GM18858 (cell line): ENCODE data around the gene CFAP73.
"Not testable (repeated sequence)": the region's sequence is repeated elsewhere in the genome, so short reads cannot be mapped to it uniquely, and the experiment has no call there.

Experiments used
- ATAC-seq: cut with Tn5 transposase; IDR thresholded peaks from one replicate; pipeline ENCODE4 v1.9.1; 2021; ENCODE audit not compliant: unreplicated experiment

CFAP73 gene

DNA sequence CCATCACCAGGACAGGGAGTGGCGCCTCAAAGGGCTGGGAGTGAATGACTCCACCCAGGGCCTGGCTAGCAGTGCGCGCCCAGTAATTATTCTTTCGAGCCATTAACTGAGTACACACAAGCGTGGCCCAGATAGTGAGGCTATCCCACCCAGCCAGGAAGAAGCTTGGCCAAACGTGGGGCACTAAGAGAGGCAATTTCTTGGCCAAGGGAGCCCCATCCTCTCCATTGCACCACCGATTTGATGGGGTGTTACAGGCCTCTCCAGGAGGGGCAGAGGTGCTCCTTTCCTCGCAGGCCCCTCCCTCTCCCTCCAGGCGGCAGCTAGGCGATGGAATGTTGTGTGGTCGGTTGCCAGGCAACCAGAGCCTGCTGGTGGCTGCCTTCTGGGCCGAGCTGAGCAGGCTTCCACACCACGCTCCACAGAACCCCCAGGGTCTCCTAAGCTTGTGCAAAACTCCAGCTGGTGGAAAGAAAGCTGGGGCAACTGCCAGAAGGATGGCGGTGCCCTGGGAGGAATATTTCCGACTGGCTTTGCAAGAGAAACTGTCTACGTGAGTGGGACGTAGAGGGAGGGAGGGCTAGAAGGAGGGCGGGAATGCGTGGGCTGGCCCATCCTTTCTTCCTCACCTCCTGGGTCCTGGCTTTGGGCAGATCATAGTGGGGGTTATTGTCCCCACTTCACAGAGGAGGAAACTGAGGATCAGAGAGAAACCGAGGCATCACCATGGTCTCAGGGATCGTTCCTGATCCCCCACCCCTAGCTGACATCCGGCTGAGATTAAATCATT is at the start of gene CFAP73:
TSS of gene CFAP73 (plus strand) at position 364 of the 790 bp plus-strand sequence. CDS start at position 498, 134 bp downstream.
- ATAC-seq, result no peak

DNA sequence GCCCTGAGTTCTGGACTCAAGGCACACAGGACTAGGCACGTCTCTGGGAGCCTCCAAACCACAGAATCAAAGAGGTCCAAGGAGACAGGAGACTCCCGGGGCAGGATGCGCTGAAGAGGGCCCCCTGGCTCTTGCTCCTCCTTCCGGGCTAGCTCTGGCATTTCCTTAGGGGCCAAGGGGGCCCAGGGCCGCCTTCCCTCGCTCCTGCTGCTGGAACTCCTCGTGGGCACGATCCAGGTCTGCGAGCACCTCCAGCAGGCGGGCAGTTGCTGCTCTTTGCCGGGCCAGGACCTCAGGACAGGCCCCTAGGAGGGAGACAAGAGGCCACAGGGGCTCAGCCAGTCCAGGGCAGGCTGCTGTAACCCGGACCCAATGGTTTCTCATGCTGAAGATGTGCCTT is 49.8 kb upstream of the CFAP73 start:
- ATAC-seq, result no peak

DNA sequence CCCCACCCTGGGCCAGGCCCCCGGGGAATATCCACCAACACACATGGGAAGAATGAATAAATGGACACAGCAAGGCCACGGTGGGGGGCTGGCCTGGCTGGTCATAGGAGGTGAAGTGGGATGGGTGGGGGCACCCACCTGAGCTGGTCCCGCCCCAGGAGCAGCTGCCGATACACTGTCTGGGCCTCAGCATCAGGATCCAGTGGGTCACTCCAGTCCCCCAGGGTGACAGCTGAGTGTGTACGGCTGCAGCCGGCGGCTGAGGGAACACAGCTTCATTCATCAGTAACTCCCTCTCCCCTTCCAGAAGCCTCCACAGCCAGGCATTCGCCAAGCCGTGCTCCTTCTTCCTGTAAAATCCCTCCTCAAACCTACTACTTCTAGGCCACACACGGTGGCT is 47.8 kb upstream of the CFAP73 start:
- no peak for ATAC-seq

DNA sequence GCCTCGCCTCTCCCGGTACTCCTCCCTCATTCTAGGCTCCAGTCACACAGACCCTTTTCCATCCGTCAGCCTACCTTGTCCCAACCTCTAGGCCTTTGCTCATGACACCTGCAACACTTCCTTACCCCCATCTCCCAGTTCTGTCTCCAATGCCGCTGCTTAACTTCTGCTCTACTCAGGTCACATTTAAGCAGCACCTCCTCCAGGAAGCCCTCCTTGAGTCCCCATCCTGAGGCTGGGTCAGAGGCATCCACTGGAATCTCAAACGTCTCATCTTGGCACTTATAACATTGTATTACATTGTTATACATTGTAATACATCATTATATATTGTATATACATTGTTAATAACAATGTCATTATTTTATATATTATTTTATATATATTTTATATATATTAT is 46.7 kb upstream of the CFAP73 start:
- no peak for ATAC-seq

DNA sequence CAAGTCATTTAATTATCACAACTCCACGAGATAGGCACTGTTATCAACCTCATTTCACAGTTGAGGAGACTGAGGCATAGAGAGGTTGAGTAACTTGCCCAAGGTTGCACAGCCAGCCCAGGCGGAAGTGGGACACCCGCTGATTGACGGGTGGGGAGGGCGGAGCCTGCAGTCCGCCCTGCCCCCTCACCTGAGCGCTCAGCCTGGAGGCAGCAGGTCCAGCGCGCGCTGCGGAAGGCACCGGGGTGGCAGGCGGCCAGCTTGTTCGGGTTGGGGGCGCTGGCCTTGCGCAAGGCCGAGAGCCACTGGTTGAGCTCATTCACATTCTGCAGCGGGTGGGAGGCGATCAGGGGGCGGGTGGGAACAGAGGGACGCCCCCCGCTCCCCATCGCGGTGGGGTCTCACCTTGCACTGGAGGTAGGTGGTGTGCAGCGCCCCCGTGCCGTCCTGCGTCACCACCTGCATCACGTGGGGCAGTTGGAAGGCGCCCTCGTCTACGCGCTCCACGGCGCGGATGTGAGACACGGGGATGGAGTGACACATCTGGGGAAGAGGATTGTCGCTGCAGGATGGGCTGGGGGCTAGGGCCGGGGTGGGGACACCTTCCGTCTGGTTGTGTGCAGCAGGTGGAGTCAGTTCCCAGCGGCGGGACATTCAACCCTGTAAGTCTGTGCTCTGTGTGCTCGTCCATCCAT is 45.6 kb upstream of the CFAP73 start:
- no peak for ATAC-seq

DNA sequence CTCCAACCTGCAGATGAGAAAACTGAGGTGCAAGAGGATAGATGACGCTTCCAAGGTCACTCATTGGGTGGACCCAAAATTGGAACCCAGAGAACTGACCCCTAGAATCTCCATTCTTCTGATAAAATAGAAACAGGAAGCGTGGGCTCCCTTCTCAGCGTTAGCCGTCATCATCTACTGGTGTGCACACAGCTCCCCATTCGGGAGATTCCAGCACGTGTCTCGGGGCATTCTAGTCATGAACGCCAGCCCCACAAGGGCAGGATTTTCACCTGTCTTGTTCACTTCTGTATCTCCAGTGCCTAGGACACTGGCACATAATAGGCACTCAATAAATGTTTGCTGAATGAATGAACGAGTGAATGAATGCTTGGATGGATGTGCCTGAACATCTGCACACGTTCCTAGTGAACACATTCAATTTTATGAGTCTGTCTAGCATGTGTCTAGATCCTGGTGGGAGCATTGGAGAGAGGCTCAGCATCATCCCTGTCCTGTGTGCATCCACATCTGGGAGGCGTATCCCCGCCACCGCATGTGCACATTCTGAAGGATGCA is 44.5 kb upstream of the CFAP73 start:
- ATAC-seq, result no peak

DNA sequence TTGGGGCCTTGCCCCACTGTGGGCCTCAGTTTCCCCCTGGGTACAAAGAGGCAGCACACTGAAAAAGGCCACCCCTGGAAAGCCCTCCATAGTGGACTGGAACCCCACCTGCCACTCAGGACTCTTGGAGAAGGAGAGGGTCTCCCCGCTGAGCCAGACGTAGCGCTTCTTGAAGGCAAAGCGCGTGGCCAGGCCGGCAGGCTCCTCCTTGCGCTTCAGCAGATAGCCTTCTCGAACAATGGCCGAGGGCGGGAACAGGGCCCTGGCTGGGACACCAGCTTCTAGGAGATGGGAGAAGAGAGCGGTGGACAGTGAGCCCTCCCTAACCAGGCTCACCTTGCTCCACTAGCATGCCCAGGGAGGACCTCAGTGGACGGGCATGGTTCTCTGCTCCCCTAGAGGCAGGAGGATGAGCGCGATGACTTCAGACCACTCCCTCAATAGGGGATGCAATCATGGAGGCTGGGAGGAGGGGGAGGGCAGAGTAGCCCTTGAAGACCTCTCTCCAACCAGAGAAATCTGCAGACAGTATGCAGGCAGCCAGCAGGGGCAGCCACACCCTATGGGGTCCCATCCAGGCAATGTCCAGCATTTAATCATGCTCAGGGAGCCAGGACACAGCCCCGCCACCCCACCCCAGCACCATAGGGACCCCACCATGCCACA is 43.8 kb upstream of the CFAP73 start:
- ATAC-seq, result no peak

DNA sequence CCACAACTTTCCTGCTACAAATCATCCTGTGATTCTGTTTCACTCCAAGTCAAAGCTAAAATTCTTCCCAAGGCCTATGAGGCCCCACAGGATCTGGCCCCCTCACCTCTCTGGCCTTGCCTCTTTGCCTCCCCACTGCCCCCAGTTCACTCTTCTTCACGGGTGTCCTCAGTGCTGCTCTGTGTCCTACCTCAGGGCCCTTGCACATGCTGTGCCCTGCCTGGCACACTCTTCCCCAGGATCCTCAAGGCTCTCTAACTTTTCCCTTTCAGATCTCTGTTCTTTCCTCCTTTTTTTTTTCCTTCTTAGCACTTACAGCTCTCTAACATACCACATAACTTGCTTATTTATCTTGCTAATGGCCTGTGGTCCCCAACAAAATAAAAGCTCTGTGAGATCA is 43.2 kb upstream of the CFAP73 start:
- ATAC-seq, result no peak

DNA sequence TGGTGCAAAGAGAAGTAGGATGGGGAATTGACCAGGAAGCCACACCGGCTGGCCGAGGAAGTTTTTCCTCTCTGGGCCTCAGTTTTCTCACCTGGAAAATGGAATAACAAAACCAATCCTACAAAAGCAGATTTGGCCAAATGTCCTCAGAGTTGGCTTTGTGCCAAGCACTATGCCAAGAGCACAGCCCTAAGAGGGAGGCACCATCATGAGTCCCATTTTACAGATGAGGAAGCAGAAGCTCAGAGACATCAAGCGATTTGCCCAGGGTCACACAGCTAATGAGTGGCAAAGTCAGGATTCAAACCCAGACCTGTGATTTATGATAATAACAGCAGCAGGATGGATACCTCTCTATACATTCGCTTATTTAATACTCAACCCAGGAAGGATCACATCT is 41.2 kb upstream of the CFAP73 start:
- no peak for ATAC-seq

DNA sequence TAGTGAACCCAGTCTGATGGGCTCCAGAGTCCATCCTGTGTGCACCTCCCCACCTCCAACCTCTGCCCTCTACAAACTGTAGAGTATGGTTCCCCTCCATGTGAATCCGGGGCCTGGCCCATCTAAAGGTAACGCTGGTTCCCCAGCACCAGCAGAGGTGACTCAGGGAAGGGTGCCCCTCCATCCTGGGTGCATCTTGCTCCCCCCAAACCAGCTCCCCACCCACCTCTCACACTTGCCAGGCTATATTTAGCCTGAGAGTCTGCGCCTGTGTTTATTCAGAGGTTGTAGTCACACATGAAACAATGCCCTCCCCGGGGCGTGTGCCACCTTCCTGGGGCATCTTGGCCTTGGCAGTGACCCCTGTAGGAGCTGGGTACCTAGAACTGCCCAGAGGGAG is 40.2 kb upstream of the CFAP73 start:
- ATAC-seq, result no peak

DNA sequence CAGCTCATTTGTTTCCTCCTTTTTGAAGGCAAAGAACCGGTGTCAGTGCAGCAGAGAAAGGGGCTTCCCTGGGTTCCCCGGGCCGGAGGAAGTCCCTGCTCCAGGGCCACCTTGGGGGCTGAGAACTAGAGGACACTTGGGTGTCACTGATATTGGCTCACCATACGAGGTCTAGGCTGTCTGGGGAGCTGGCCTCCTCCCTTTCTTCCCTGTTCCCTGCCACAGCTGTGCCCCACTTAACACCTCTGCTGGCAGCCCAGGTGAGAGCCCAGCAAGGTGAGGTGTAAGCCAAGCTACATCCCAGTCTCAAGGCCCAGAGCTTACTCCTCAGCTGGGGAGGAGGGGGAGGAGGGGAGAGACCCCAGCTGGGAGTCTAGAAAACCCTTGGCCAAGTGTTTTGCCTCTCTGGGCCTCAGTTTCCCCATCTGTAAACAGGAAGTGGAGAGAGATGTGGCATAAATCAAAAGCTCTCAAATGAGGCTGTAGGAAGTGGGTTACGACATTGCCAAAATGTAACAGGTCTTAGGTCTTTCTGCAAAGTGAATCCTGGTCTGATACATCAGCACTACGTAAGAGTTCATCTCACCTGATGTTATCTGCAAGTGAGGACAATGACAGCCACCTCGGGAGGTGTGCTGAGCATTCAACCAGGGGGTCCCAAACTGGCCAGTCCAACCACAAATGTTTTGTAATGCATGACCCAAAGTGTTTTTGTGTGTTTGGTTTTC is 39.5 kb upstream of the CFAP73 start:
- no peak for ATAC-seq

DNA sequence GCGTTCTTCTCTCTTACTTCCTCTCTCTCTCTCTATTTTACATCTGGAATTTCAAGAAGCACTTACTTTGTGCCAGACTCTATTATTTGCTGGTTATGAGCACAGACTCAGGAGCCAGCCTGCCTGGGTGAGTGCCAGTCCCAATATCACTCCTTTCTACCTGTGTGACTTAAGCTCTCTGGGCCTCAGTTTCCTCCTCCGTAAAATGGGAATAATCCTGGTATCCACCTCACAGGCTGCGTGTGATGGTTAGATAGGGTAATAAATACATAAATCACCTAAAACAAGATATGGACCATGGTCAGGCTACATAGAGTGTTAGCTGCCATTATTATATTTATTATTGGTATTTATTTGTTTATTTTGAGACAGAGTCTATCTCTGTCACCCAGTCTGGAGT is 38.3 kb upstream of the CFAP73 start:
- no peak for ATAC-seq

DNA sequence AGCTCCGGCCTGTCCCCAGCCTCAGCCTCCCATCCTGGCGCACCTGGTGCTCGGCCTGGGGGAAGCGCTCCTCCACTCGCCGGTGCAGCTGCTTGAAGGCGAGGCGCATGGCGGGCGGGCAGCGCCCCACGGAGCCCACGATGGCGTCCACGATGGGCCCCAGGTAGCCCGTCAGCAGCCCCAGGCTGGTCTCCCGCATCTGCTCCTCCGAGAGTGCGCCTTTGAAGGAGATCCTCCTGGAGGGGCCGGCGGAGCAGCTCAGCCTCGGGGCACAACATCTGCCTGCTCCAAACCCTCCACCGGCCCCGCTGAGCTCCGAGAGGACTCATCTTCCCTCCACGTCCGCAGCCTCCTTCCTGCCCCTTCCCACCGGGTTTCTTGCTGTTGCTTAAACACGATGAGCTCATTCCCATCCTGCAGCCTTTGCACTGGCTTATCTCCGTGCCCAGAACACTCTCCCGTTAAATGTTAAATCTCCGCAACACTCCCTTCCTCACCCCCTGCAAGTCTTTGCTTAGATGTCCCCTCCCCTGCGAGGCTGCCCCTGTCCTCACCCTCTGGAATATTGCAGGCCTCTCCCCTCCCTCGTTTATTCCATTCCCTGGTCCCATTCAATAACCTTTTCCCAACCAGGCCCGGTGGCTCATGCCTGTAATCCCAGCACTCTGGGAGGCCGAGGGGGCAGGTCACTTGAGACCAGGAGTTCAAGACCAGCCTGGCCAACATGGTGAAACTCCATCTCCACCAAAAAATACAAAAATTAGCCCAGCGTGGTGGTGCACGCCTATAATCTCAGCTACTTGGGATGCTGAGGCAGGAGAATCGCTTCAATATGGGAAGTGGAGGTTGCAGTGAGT is 37.3 kb upstream of the CFAP73 start:
- no peak for ATAC-seq

DNA sequence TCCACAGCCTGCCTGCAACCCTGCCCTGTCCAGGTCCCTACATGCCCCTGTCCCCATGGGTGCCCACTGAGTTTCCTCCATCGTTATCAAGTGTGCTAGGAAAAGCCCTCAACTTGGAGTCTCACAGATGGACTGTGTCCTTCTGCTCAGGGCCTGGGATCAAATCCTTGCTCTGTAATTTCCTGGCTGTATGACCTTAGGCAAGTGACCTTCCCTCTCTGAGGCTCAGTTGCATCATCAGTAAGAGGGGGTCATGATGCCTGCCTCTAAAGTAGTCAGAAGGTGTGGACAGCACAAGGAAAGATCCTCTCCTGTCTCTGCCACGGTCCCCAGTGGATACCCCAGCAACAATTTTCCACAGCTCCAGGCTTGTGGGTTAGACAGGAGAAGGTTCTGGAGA is 36.1 kb upstream of the CFAP73 start:
- no peak for ATAC-seq

DNA sequence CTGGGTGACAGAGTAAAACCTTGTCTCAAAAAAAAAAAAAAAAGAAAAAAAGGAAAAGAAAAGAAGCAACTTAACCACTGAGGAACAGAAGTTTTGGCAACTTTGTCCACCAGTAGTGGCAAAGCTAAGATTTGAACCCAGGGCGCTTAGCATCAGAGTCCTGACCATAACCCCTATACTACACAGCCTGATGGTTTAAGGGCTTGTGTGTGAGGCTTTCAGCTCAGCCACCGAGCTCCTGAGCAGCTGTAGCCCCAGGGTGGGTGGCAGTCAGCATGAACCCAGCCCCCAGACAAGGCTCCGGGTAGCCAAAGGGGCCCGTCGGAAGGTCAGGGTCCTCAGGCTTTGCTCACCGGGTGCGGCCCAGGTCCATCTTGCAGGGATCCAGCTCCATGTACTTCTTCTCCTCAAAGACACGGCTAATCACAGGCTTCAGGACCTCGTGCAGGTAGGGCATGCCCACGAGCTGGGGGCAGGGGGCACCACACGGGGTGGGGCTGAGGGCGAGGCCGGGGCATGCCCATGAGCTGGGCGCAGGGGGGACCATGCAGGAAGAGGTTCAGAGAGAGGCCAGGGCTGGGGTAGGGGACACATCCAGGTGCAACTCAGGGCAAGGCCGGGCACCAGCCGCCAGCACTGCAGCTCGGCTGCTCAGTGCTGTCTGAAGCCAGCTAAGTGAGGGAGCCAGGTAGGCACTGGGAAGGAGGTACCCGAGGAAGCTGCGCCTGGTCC is 34.9 kb upstream of the CFAP73 start:
- no peak for ATAC-seq

DNA sequence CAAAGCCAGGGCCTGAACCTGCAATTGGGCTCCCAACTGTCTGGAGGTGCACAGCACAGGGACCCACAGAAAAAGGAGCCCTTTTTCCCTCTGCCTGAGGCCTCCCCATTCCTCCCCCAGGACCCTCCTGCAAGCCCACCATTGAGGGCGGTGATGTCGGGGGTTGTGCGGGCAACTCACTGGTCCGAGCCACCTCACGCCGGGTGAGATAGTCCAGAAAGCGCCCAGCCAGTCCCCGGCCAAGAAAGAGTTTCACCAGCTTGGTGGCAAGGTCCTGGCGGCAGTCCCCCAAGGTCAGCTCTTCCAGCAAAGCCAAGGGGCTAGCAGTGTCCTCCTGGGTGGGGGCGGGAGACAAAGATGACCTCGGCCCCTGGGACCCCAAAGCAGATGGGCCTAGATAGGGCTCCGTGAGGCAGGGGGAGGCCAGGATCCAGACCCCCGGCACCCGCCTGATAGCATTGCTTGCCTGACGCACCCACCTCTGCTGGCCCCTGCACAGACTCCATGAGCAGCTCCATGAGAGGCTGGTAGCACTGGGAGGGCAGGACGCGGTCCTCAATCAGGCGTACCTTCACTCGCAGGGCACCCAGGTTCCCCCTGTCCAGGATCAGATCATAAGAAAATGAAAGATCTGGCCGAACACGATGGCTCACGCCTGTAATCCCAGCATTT is 33.9 kb upstream of the CFAP73 start:
- ATAC-seq, result no peak

DNA sequence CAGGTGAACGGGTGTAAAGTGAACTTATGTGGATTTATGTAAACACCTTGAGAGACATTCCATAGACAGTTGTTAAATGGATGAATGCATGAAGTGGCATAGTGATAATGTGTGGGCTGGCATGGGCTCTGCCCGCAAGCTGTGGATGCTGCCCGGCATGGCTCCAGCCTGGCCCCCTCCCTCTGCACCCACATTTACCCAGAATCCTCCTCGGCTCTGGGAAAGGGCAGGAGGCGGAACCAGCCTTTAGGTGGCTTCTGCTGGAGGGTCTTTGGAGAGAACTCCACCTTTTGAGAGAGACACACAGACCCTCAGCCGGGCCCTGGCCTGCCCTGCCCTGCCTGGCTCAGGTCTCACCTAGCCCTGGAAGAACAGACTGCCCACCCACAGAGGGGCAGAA is 32.6 kb upstream of the CFAP73 start:
- no peak for ATAC-seq

DNA sequence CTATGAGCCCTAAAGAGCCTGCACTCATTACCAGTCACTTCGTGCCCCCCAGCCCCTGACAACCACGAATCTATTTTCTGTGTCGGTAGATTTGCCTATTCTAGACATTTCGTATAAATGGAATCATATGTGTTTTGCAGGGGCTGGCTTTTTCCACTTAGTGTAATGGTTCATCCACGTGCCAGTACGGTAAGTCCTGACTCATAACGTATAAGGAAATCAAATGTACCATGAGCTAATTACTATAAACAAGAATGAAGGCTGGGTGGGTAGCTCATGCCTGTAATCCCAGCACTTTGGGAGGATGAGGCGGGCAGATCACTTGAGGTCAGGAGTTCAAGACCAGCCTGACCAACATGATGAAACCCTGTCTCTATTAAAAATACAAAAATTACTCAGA is 31.8 kb upstream of the CFAP73 start:
- not testable (repeated sequence) for ATAC-seq

DNA sequence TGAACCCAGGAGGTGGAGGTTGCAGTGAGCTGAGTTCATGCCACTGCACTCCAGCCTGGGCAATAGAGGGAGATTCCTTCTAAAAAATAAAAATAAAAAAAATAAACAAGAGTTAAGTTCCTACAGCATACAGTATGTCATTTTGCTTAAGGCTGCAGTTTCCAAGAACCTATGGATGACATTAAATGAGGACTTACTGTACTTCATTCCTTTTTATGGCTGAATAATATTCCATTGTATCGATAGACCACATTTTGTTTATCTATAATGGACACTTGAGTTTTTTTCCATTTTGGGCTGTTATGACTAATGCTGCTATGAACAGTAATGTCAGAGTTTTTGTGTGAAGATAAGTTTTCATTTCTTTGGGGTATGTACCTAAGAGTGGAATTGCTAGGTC is 31.4 kb upstream of the CFAP73 start:
- no peak for ATAC-seq
